HL-60/S4 (cell line): ENCODE results near the gene RFX4.
"Not testable (repeated sequence)": the region's sequence is repeated elsewhere in the genome, so short reads cannot be mapped to it uniquely, and the experiment has no call there.

Source experiments
- in situ Hi-C: fragments of 300-500 bp; cut with MboI; formaldehyde crosslinking; loops from 2 replicates; pipeline ENCODE4 v1.14.3; 2022; ENCODE audit warnings: low sequenced_read_pairs

Gene RFX4

GRCh38 chr12:106590601-106591000 is 7.8 kb downstream of the RFX4 start:
- in situ Hi-C loops: no loop called here

DNA sequence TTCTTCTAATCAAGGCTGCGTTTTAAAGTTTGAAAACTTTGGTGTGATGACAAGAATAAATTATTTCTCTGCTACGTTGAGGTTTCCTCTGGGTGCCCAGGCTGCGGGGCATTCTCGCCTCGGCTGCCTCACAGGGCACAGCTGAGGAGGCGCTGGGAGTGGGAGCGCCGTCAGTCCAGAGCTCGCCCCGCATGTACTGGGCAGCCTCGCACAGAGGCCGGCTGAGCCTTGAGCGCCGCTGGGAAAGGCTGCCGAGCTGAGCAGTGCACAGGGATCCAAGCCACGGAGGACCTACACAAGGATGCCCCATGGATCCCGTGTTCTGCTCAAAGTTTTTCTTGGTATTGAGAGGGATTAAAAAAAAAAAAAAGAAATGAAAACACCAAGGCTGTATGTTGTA is 11.6 kb downstream of the RFX4 start:
- in situ Hi-C loops: no loop called here

- in situ Hi-C loops: no loop called here
Observed at GRCh38 chr12:106595268-106595667, 12.5 kb downstream of the RFX4 start.

- in situ Hi-C loops: no loop called here
Observed at GRCh38 chr12:106598003-106598402, 15.2 kb downstream of the RFX4 start.

GRCh38 chr12:106599302-106599701 is 16.5 kb downstream of the RFX4 start:
- in situ Hi-C loops: no loop called here

DNA sequence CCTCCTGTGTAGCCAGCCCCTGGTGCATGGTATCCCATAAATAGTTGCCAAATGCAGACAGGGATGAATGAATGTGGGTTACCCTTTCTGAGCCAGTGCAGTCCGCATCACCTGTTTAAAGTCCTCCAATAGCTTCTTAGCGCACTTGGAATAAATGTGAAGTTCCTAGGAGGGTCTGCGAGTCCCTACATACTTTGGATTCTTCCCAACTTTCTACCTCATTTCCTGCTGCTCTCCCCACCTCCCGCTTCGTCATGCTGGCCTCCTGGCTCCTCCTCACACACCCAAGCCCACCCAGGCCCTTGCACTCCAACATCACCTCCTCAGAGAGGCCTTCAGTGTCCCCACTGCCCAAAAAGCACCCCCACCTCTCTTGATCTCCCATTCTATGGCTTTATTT is 17.7 kb downstream of the RFX4 start:
- in situ Hi-C loops: no loop called here

- in situ Hi-C loops: no loop called here
Observed at GRCh38 chr12:106601031-106601430, 18.2 kb downstream of the RFX4 start.

- in situ Hi-C loops: no loop called here
Observed at GRCh38 chr12:106601496-106601895, 18.7 kb downstream of the RFX4 start.

DNA sequence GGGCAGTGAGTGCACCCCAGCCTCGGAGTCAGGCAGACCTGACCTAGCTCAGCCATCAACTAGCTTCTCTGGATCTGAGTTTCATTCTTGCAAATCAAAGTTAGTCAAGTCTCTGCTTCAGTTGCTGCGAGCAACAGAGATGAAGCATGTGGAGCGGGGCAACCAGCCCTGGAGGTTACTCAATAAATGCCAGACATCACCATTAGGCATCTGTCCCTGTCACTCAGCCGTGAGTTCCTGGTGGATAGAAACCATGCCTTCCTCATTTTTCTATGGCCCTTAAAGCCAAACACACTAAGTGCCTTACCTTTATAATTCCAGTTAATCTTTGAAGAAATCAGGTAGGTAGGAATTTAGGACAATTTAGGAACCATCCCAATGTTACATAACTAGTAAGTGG is 19.3 kb downstream of the RFX4 start:
- in situ Hi-C loops: no loop called here

GRCh38 chr12:106605254-106605653 is 22.4 kb downstream of the RFX4 start:
- in situ Hi-C loops: no loop called here

GRCh38 chr12:106620588-106620987 is 37.8 kb downstream of the RFX4 start:
- in situ Hi-C loops: not testable (repeated sequence)

GRCh38 chr12:106625976-106626375 is 43.2 kb downstream of the RFX4 start:
- in situ Hi-C loops: no loop called here

DNA sequence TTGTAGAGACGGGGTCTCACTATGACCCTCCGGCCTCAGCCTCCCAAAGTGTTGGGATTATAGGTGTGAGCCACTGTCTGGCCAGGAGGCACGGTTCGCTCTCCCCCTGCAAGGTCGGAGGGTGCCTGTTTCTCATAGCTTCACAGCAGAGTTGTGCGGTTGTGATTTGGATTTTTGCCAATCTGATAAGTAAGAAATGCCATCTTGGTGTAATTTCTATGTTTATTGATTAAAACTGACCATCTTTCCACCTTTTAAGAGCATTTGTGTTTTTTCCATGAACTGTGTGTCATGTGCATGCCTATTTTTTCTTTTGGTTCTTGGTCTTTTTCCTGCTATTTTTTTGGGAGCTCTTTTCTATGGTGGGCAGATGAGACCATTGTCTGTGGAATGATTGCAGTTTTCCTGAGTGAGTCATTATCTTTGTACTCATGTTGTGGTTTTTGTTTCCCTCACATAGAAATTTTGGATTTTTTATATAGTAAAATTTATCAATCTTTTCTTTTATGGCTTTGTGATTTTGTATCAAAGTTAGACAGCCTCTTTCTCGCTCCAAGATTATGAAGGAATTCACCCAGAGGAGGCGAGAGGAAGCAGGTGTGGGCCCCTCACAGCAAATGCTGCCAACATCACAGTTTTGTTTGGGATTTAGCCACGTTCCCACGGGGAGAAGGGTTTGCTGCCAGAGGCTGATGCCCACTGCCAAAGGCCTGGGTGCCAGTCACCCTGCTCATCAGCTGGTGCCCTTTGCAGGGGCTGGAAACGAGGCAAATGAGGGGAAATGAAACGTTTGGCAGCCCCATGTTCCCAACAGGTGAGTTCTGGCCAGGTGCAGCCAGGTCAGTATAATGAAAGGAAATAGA is 47.2 kb downstream of the RFX4 start:
- in situ Hi-C loops: no loop called here

DNA sequence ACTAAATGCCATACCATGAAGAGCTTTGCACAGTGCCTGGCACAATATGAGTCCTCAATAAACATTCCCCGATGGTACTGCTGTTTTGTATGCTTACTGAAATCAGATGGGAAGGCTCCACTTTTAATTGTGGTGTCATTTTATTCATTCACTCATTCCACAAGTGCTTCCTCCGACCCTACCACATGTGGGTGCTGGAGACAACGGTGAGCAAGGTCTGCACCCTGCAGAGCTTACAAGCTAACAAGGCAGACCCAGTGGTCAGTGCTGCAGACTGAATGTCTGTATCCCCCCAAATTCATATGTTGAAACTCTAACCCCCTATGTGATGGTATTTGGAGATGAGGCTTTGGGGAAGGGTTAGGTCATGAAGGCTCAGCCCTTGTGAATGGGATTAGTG is 48.3 kb downstream of the RFX4 start:
- in situ Hi-C loops: no loop called here

GRCh38 chr12:106631797-106632196 is 49.0 kb downstream of the RFX4 start:
- in situ Hi-C loops: no loop called here

DNA sequence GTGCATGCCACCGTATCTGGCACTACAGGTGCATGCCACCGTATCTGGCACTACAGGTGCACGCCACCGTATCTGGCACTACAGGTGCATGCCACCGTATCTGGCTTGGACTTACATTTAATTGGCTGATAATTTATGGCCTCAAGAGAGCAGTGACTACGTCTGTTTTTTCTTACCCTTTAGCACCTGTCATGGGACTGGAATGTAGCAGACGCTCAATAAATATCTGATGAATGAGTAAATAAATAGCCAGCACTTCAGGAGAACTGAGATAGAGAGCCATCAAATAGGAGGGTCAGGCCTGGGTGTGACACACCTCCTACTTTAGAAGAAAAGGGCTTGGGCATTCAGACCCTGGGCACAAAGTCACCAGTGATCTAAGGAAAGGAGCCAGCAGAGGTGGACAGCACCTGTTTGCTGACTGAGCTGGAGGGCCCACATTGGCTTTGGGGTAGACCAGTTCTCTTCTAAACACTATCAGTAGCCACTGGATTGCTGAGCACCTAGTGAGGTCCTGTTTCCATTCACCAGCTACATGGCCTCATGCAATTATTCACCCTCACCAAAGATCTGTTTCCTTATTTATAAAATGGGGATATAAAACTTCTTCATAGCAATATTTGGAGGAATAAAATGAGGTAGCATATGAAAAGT is 50.1 kb downstream of the RFX4 start:
- in situ Hi-C loops: no loop called here

DNA sequence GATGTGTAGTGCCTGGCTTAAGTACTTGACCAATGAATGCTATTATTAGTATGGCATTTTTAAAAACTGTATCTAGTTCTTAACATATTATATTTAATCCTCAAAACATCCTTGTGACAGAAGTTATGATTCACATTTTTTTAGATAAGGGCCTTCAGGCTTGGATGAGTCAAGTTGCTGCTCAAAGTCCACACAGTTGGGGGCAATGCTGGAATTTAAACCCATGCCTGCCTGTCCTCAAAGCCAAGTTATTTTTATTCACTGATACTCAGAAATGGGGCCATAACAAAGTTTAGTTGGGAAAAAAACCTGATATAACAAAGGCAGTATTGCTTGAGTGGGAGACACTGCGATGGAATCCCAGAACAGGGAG is 50.6 kb downstream of the RFX4 start:
- in situ Hi-C loops: no loop called here

- in situ Hi-C loops: no loop called here
Observed at GRCh38 chr12:106634206-106634605, 51.4 kb downstream of the RFX4 start.

- in situ Hi-C loops: no loop called here
Observed at GRCh38 chr12:106643000-106643399, 60.2 kb downstream of the RFX4 start.

- in situ Hi-C loops: no loop called here
Observed at GRCh38 chr12:106644335-106645073, 61.7 kb downstream of the RFX4 start.

DNA sequence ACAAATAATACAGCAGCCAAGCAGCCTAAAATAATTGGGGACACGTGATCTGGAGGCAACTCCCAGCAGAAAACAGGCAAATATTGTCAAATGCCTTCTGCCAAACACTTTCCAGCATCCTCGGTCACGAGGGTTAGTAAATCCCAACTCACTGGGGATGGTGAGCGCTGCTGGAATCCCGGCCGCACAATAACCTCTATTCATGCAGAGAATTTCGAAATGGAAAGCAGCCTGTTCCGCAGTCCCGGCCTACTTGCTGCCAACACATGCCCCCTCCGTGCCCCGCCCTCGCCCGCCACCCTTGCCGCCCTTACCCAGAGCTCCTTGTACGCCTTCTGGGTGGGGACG is 62.2 kb downstream of the RFX4 start:
- in situ Hi-C loops: no loop called here
